RWPE2 (cell line): ENCODE results near the gene ERCC5.

Experiments
- ATAC-seq: fragments of 200-7000 bp; cut with Tn5 transposase; 3 replicates; pipeline ENCODE4 v1.9.1; 2021; ENCODE audit warnings: low read depth
- DNase-seq: peaks from one replicate; pipeline ENCODE4 v3.0.0-alpha.2; 2020; ENCODE audit warnings: low spot score
- H3K27ac ChIP-seq: fragments of 450-650 bp; 2 replicates; pipeline ENCODE4 v1.5.1; 2017; ENCODE audit warnings: mild to moderate bottlenecking; ENCODE audit not compliant: poor library complexity, severe bottlenecking
- H3K27me3 ChIP-seq: fragments of 250-450 bp; sonication (Bioruptor Pico); 2 replicates; pipeline ENCODE4 v1.5.1; 2021; ENCODE audit warnings: mild to moderate bottlenecking, moderate library complexity; ENCODE audit not compliant: insufficient read depth, poor library complexity, severe bottlenecking
- H3K36me3 ChIP-seq: fragments of 250-450 bp; sonication (Bioruptor Pico); 2 replicates; pipeline ENCODE4 v1.5.1; 2020; ENCODE audit warnings: low read depth, mild to moderate bottlenecking, moderate library complexity
- H3K4me1 ChIP-seq: fragments of 250-450 bp; sonication (Bioruptor Pico); 2 replicates; pipeline ENCODE4 v1.5.1; 2021; ENCODE audit warnings: mild to moderate bottlenecking, moderate library complexity; ENCODE audit not compliant: insufficient read depth, poor library complexity, severe bottlenecking
- H3K4me3 ChIP-seq: fragments of 250-450 bp; sonication (Bioruptor Pico); 2 replicates; pipeline ENCODE4 v1.5.1; 2021; ENCODE audit warnings: mild to moderate bottlenecking, moderate library complexity; ENCODE audit not compliant: severe bottlenecking
- H3K9me3 ChIP-seq: fragments of 250-450 bp; sonication (Bioruptor Pico); 2 replicates; pipeline ENCODE4 v1.5.1; 2021; ENCODE audit warnings: mild to moderate bottlenecking, moderate library complexity; ENCODE audit not compliant: severe bottlenecking
- CTCF ChIP-seq: fragments of 450-650 bp; IDR thresholded peaks from one replicate; pipeline ENCODE4 v1.5.1; 2017; ENCODE audit warnings: mild to moderate bottlenecking, moderate library complexity; ENCODE audit not compliant: poor library complexity, severe bottlenecking

Gene ERCC5

GRCh38 chr13:102903659-102904407 lies 58.0 kb downstream of the ERCC5 start:
- ATAC-seq (peak; percentile 51), DNase-seq (no peak)
- Histone ChIP-seq H3K4me1 (peaks cover 29% of the 10 kb centered on the region), H3K27ac (peak overlapping the region; percentile 99), H3K9me3 (no peaks in the 10 kb centered on the region), H3K27me3 (no peaks in the 10 kb centered on the region), H3K4me3 (no peak overlapping the region), H3K36me3 (no peaks in the 10 kb centered on the region)
- TF ChIP-seq CTCF = peak; percentile 83

GRCh38 chr13:102904408-102904862 lies 58.6 kb downstream of the ERCC5 start:
- no peak for DNase-seq
- Histone ChIP-seq H3K9me3 (no peaks in the 10 kb centered on the region), H3K27me3 (no peaks in the 10 kb centered on the region), H3K4me1 (peaks cover 29% of the 10 kb centered on the region), H3K4me3 (no peak overlapping the region), H3K27ac (peak overlapping the region; percentile 99), H3K36me3 (no peaks in the 10 kb centered on the region)
- TF ChIP-seq CTCF = no peak
- peak; percentile 85 for ATAC-seq

GRCh38 chr13:102905905-102906771 lies 60.3 kb downstream of the ERCC5 start:
- Histone ChIP-seq H3K36me3 (no peaks in the 10 kb centered on the region), H3K4me3 (no peak overlapping the region), H3K27me3 (no peaks in the 10 kb centered on the region), H3K9me3 (no peaks in the 10 kb centered on the region), H3K27ac (peak overlapping the region; percentile 99), H3K4me1 (peaks cover 41% of the 10 kb centered on the region)
- no peak for TF ChIP-seq CTCF
- DNase-seq (no peak), ATAC-seq (no peak)

- DNase-seq (no peak), ATAC-seq (no peak)
- H3K27me3 ChIP-seq = no peaks in the 10 kb centered on the region
- no peaks in the 10 kb centered on the region for H3K36me3 ChIP-seq
- no peak for TF ChIP-seq CTCF
- no peak overlapping the region for H3K4me3 ChIP-seq
- H3K4me1 ChIP-seq = peaks cover 45% of the 10 kb centered on the region
- H3K27ac ChIP-seq = peak overlapping the region; percentile 99
- no peaks in the 10 kb centered on the region for H3K9me3 ChIP-seq
These were observed 61.4 kb downstream of the ERCC5 start for GRCh38 chr13:102907016-102907756.
